ENCODE results near the gene ADIG.

GRCh38 chr20:38579219-38579910, 1.6 kb upstream of the ADIG start:
- no peak for TF ChIP-seq CTCF (IDR thresholded peaks at IDR 0.05)
- TF ChIP-seq POLR2A (IDR thresholded peaks at IDR 0.05), result no peak
